HG02970 (cell line): ENCODE results near the gene MAD1L1.

Source experiments
- ATAC-seq: cut with Tn5 transposase; IDR thresholded peaks from one replicate; pipeline ENCODE4 v1.9.1; 2021; ENCODE audit warnings: mild to moderate bottlenecking, moderate library complexity, moderate number of reproducible peaks; ENCODE audit not compliant: unreplicated experiment, low FRiP score

MAD1L1 gene

GRCh38 chr7:1927937-1928644 lies 304.7 kb downstream of the MAD1L1 start:
- no peak for ATAC-seq

- no peak for ATAC-seq
Measured at GRCh38 chr7:1926908-1927306, 305.8 kb downstream of the MAD1L1 start.

- ATAC-seq = no peak
Measured at GRCh38 chr7:1925973-1926907, 306.5 kb downstream of the MAD1L1 start.

GRCh38 chr7:1925349-1925748 lies 307.4 kb downstream of the MAD1L1 start:
- ATAC-seq = no peak

- no peak for ATAC-seq
Measured at GRCh38 chr7:1924258-1924817, 308.4 kb downstream of the MAD1L1 start.

GRCh38 chr7:1923409-1924257 lies 309.1 kb downstream of the MAD1L1 start:
- ATAC-seq = no peak

GRCh38 chr7:1922870-1923236 lies 309.9 kb downstream of the MAD1L1 start:
- no peak for ATAC-seq

- ATAC-seq = no peak
Measured at GRCh38 chr7:1922071-1922869, 310.5 kb downstream of the MAD1L1 start.

GRCh38 chr7:1920881-1921280 lies 311.9 kb downstream of the MAD1L1 start:
- ATAC-seq = no peak

- no peak for ATAC-seq
Measured at GRCh38 chr7:1920266-1920681, 312.5 kb downstream of the MAD1L1 start.

- no peak for ATAC-seq
Measured at GRCh38 chr7:1919539-1920265, 313.0 kb downstream of the MAD1L1 start.

GRCh38 chr7:1918881-1919525 lies 313.7 kb downstream of the MAD1L1 start:
- ATAC-seq = no peak

- no peak for ATAC-seq
Measured at GRCh38 chr7:1918063-1918645, 314.6 kb downstream of the MAD1L1 start.

- no peak for ATAC-seq
Measured at GRCh38 chr7:1917221-1918062, 315.3 kb downstream of the MAD1L1 start.

- no peak for ATAC-seq
Measured at GRCh38 chr7:1916601-1916970, 316.2 kb downstream of the MAD1L1 start.

- ATAC-seq = no peak
Measured at GRCh38 chr7:1915956-1916600, 316.7 kb downstream of the MAD1L1 start.

GRCh38 chr7:1915326-1915725 lies 317.4 kb downstream of the MAD1L1 start:
- ATAC-seq = no peak
